22Rv1 (cell line): Measurements from ENCODE around the gene DVL1.
A peak's percentile ranks its signal among the peaks of the same experiment; 100 is the strongest.

ENCODE experiments used
- H3K27ac ChIP-seq: fragments of 450-650 bp; 2 replicates; pipeline ENCODE4 v1.5.1; 2017
- CTCF ChIP-seq: fragments of 450-650 bp; IDR thresholded peaks from 2 replicates; pipeline ENCODE4 v1.5.1; 2017; ENCODE audit warnings: mild to moderate bottlenecking
- ZFX ChIP-seq: fragments of 450-650 bp; IDR thresholded peaks from 2 replicates; pipeline ENCODE4 v1.6.1; 2017; ENCODE audit warnings: antibody characterized with exemption, borderline replicate concordance

DVL1 gene

GRCh38 chr1:1324524-1325287 is 24.5 kb downstream of the DVL1 start, which contains the start of the genes CPTP and INTS11:
Gene CPTP (plus strand): TSS chr1:1324802. CDS start chr1:1326911, 2,109 bp downstream.
Gene INTS11 (minus strand): TSS chr1:1324660. CDS start chr1:1324608, 52 bp downstream.
- H3K27ac ChIP-seq: peak within 1 kb of the TSS; percentile 90
- TF ChIP-seq CTCF (no peak), ZFX (no peak)

GRCh38 chr1:1324084-1324523 is 25.1 kb downstream of the DVL1 start:
- H3K27ac ChIP-seq: peak overlapping the region; percentile 90
- no peak for TF ChIP-seq ZFX
- TF ChIP-seq CTCF: no peak

DNA sequence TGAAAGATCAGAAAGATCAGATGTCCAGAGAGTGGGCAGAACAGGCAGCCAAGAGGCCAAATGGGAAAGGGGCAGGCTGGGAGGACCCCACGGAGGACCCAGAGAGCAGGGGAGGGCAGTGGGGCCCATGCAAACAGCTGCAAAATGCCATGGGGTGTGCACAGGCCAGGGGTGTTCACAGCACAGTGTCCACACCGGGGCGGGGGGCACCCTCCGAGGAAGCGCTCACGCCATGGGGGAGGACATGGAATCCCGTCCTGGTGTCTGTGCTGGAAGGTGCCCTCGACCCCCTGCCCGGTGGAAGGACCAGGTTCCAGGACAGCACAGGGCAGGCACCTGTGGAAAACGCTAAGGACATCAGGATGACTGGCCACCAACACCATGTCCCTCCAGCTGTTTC is 26.3 kb downstream of the DVL1 start:
- 0 out of 2 replicates have a peak overlapping the region, but pooled peaks have one; percentile 25 for H3K27ac ChIP-seq
- TF ChIP-seq ZFX (no peak), CTCF (no peak)

DNA sequence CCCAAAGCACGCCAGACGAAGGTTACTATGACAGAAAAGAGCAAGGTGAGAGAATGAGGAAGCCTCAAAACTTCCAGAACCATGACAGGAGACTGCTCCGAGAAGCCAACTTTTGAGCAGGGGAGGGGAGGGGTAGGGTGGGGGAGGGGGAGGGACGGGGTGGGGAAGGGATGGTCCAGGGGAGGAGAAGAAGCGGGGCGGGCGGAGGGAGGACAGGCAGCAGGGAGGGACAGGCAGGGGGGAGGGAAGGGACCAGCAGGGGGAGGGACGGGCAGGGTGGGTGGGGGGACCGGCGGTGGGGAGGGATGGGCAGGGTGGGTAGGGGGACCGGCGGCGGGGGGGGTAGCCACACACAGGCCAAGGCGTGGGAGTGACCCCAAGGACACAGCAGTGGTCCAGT is 26.8 kb downstream of the DVL1 start:
- TF ChIP-seq ZFX (no peak), CTCF (no peak)
- no peak overlapping the region for H3K27ac ChIP-seq

DNA sequence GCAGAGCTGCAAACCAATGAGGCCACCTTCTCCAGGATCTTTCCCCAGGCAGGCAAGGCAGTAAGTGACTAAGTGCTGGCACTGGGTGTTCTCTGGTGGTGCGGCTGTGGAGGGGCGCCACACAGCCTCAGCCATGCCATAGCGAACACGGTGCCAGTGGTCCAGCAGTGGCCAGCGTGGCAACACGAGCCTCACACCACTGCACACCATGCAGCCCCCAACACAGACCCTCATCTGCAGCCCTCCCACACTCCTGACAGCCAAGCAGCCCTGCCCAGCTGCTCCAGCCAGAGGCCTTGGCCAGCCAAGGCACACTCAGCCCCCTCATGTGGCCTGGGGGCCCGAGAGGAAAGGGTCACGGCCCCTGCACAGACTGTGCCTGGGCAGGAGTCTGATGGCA is 27.7 kb downstream of the DVL1 start:
- TF ChIP-seq CTCF: no peak
- no peak for TF ChIP-seq ZFX
- H3K27ac ChIP-seq: no peak overlapping the region

GRCh38 chr1:1320666-1321448 is 28.4 kb downstream of the DVL1 start:
- no peak overlapping the region for H3K27ac ChIP-seq
- no peak for TF ChIP-seq ZFX
- TF ChIP-seq CTCF: no peak

DNA sequence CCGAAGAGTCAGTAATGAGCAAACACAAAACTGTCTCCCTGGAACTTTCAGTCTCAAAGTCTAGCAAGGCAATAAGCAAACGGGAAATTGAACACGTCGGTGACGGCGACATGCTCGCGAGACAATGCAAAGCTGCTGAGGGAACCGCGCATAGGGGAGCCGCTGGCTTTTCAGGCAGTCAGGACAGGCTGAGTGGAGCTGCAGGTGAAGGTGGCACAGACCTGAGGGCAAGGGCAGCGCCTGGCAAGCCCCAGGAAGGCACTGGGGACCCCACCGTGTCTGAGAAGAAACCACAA is 29.6 kb downstream of the DVL1 start:
- peak overlapping the region; percentile 83 for H3K27ac ChIP-seq
- TF ChIP-seq CTCF (no peak), ZFX (no peak)
